ENCODE data around the gene DYNLT5.

- TF ChIP-seq EZH2phosphoT487 (IDR thresholded peaks at IDR 0.05; ENCODE audit: borderline replicate concordance), result no peak
- no peak for TF ChIP-seq CTCF (conservative IDR thresholded peaks at IDR 0.05; ENCODE audit: low read length)
Measured at GRCh38 chr1:66775646-66776045, 23.4 kb downstream of the DYNLT5 start.
